SU-DHL-6 (cell line): Measurements from ENCODE around the gene TMEM187.

ENCODE experiments used
- EZH2phosphoT487 ChIP-seq: fragments of 200-600 bp; sonication (generic), shearing (Covaris generic); conservative IDR thresholded peaks from 2 replicates; pipeline ENCODE4 v1.6.1; 2018; ENCODE audit warnings: mild to moderate bottlenecking, antibody characterized with exemption, low read length, moderate library complexity, mixed read lengths
- TF ChIP-seq, protein P1 (sequence below): fragments of 200-600 bp; sonication (generic); IDR thresholded peaks from one replicate; pipeline ENCODE4 v1.5.1; 2017; ENCODE audit warnings: antibody characterized with exemption, mild to moderate bottlenecking, low read length, moderate library complexity; ENCODE audit not compliant: insufficient read depth, poor library complexity, severe bottlenecking

DNA sequence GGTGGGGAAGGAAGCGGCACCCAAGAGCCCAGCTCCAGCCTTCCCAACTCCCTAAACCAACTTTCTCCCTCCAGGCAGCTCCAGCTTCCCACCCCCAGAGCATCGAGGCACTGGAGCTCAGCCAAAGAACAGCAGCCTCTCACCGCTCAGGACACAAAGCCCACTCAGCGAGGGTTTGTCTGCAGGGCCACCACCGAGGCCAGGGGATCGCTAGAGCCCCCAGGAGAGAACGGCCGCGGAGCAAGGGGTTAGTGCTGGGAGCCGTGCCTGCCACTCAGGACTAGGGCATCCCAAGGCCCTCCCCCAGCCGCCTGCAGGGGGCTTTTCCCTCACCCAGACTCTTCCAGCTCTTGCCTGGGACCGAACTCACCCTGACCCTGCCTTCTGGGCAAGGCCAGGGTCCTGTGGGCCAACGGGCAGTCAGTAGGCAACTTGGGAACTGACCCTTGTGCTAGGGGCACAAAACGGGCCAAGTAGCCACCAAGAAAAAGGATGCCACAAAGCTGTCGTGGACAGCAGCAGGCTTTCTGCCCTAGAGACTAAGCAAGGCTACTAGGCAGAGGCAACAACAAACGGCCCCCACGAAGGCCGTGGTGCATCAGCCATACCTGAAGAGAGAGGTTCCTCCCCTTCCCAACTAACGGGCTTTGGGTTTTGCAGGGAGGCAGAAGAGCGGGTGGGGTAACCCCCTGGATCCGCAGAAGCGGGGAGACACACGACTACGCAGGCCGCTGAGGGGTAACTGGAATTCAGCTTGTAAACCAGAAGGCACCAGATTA is 3.2 kb upstream of the TMEM187 start:
- TF ChIP-seq, protein P1, sequence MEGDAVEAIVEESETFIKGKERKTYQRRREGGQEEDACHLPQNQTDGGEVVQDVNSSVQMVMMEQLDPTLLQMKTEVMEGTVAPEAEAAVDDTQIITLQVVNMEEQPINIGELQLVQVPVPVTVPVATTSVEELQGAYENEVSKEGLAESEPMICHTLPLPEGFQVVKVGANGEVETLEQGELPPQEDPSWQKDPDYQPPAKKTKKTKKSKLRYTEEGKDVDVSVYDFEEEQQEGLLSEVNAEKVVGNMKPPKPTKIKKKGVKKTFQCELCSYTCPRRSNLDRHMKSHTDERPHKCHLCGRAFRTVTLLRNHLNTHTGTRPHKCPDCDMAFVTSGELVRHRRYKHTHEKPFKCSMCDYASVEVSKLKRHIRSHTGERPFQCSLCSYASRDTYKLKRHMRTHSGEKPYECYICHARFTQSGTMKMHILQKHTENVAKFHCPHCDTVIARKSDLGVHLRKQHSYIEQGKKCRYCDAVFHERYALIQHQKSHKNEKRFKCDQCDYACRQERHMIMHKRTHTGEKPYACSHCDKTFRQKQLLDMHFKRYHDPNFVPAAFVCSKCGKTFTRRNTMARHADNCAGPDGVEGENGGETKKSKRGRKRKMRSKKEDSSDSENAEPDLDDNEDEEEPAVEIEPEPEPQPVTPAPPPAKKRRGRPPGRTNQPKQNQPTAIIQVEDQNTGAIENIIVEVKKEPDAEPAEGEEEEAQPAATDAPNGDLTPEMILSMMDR, result no peak
- TF ChIP-seq EZH2phosphoT487, result no peak
